HG03159 (cell line): Measurements from ENCODE around the gene LRRC39.
"Not testable (repeated sequence)": the region's sequence is repeated elsewhere in the genome, so short reads cannot be mapped to it uniquely, and the experiment has no call there.

Source experiments
- ATAC-seq: cut with Tn5 transposase; IDR thresholded peaks from one replicate; pipeline ENCODE4 v1.9.1; 2021; ENCODE audit warnings: mild to moderate bottlenecking, moderate library complexity; ENCODE audit not compliant: unreplicated experiment

LRRC39 gene

GRCh38 chr1:100178091-100178490 is at the start of gene LRRC39:
TSS of gene LRRC39 (minus strand) at chr1:100178256. CDS start at chr1:100168516, 9,740 bp downstream.
- ATAC-seq, result no peak

GRCh38 chr1:100222428-100222827 is 44.4 kb upstream of the LRRC39 start:
- ATAC-seq, result no peak

GRCh38 chr1:100219883-100220282 is 41.8 kb upstream of the LRRC39 start:
- no peak for ATAC-seq

- no peak for ATAC-seq
Measured at GRCh38 chr1:100219457-100219856, 41.4 kb upstream of the LRRC39 start.

- no peak for ATAC-seq
Measured at GRCh38 chr1:100217834-100218233, 39.8 kb upstream of the LRRC39 start.

GRCh38 chr1:100215101-100215500 is 37.0 kb upstream of the LRRC39 start:
- no peak for ATAC-seq

- ATAC-seq, result no peak
Measured at GRCh38 chr1:100213141-100213540, 35.1 kb upstream of the LRRC39 start.

- ATAC-seq, result no peak
Measured at GRCh38 chr1:100206301-100206700, 28.2 kb upstream of the LRRC39 start.

- ATAC-seq, result not testable (repeated sequence)
Measured at GRCh38 chr1:100205593-100205992, 27.5 kb upstream of the LRRC39 start.

- ATAC-seq, result not testable (repeated sequence)
Measured at GRCh38 chr1:100205103-100205502, 27.0 kb upstream of the LRRC39 start.

GRCh38 chr1:100202703-100203102 is 24.6 kb upstream of the LRRC39 start:
- ATAC-seq, result not testable (repeated sequence)

- ATAC-seq, result not testable (repeated sequence)
Measured at GRCh38 chr1:100200060-100200459, 22.0 kb upstream of the LRRC39 start.

- no peak for ATAC-seq
Measured at GRCh38 chr1:100198596-100198995, 20.5 kb upstream of the LRRC39 start.

GRCh38 chr1:100188617-100189016 is 10.6 kb upstream of the LRRC39 start:
- no peak for ATAC-seq

GRCh38 chr1:100187912-100188311 is 9.9 kb upstream of the LRRC39 start:
- no peak for ATAC-seq

GRCh38 chr1:100184536-100184935 is 6.5 kb upstream of the LRRC39 start:
- peak; percentile 87 for ATAC-seq

- no peak for ATAC-seq
Measured at GRCh38 chr1:100183370-100183769, 5.3 kb upstream of the LRRC39 start.

- no peak for ATAC-seq
Measured at GRCh38 chr1:100177295-100178041, 588 bp downstream of the LRRC39 start.

GRCh38 chr1:100168051-100168450 is 10.0 kb downstream of the LRRC39 start:
- no peak for ATAC-seq

- ATAC-seq, result no peak
Measured at GRCh38 chr1:100164702-100165101, 13.4 kb downstream of the LRRC39 start.

- ATAC-seq, result no peak
Measured at GRCh38 chr1:100164216-100164615, 13.8 kb downstream of the LRRC39 start.

- no peak for ATAC-seq
Measured at GRCh38 chr1:100162881-100163280, 15.2 kb downstream of the LRRC39 start.

- peak; percentile 77 for ATAC-seq
Measured at GRCh38 chr1:100152271-100152670, 25.8 kb downstream of the LRRC39 start.
